ENCODE data around the gene SLC41A3.
"Not testable (repeated sequence)": the region's sequence is repeated elsewhere in the genome, so short reads cannot be mapped to it uniquely, and the experiment has no call there.

Gene SLC41A3

DNA sequence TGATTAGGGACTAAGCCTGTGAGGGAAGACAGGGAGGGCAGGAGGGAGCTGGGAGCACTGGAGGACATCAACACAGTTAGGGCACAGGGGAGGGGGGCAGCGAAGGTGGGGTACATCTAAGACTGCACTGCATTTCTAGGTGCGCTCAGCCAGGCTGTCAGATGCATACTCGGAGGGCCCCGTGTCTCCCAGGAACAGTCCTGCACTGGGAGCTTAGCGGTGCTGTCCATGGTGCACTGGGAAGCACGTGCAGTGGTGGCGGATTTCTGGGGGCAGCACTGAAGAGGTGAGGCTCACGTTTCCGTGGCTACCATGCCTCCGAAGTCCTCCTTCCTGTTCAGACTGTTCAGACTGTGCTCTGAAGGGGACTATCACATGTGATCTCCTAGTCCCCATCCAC, 60.5 kb downstream of the SLC41A3 start:
- no peak for DNase-seq

DNA sequence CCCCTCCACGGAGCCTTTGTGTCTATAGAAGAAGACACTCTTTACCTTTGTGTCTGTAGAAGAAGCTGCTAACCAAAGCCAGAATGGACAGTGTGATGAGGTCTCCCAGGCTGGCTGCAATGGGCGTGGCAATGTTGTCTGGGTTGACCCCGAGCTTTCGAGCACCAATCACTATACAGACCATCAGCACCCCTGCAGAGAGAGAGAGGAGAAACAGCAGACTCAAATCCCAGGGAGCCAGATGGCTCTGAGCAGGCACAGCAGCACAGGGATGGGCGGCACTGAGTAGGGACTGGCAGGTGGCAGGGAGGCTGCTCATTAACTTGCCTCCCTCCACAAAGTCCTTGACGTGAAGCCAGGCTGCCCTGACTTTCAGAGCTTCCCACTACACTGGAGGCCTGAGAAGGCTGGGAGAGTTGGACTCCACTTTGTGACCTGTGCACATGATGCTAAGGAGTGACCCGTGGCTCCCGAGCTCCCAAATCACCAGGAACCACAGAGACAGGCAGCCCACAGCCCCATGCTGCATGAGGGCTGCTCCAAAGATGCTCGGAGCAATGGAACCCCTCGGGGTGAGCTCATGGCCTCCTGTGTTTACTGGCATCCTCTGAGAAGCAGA, 61.1 kb downstream of the SLC41A3 start:
- no peak for DNase-seq

DNA sequence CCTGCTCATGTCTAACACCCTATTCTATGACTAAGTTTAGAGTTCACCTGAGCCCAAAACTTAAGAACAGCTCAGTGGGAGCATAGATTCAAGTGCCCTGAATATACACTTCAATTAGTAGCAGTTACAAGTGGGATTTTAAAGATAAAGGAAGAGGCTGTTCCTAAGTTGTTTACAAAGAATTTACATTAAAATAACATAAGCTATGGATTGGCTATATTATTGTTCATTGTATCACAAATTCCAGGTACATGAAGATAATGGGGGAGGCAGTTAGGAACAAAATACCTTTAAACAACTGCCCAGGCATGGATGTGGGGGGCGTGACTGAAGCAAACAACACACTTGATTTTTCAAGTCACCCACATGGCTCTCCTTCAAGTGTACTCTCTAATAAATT, 62.2 kb downstream of the SLC41A3 start:
- DNase-seq: no peak

DNA sequence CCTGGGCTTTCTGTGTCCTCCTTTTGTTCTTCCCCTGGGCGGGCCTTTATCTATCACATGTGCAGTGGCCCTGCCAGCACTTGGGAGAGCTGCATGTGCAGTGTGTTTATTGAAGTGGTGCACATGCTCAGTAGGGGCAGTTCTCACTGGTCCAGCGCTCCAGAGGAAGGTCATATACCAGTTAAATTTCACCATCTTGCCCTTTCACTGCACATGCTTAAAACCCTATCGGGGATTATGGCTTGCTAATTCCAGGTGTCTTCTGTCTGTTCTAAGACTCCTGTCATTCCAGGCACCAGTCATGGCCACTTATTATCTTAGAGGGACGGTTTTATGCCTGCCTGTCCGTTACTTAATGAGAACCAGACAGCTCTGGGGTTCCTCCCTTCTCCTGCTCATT, 62.7 kb downstream of the SLC41A3 start:
- no peak for DNase-seq

DNA sequence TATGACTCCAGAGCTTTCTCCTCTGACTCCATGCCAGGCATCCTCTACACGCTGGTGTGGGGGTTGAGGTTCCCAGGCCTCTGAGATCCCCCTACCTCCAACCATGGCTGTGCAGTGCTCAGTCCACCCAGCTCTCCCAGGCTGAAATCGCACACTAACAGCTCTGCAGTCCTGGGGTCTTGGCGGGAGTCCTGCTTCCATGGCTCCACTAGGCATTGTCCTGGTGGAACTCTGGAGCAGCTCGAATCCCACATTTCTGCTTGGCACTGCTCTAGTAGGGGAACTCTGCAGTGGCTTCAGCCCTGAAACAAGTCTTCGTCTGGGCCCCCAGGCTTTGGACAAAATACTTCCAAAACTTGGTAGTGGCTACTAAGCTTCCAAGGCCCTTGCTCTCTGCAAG, 64.2 kb downstream of the SLC41A3 start:
- DNase-seq: no peak

DNA sequence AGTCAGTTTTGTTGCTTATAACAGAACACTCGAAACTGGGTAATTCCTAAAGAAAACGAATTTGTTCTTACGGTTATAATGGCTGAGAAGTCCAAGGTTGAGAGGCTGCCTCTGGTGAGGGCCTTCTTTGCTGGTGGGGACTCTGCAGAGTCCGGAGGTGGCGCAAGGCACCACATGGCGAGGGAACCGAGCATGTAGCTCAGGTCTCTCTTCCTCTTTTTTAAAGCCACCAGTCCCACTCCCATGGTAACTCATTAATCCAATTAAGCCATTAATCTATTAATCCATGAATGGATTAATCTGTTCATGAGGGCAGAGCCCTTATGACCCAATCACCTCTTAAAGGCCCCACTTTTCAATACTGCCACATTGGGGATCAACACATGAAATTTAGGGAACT, 64.9 kb downstream of the SLC41A3 start:
- DNase-seq: no peak

DNA sequence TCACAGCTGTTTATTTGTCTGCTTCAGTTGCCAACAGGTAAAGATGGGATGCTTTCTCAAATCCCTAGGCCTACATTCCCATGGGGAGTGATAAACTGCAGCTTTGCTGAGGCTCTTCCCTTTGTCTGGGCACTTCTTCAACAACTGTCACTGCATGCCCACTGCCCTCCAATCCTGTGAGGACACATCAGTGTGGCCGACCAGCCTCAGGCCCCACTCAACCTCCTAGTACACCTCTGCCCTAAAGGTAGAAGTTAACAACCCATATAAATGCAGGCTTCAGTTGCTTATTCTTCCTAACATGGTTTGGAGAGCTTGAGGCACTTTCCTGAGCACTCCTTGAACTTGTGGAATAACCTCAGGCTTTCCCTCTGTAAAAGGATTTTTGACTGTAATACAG, 65.4 kb downstream of the SLC41A3 start:
- DNase-seq: no peak

DNA sequence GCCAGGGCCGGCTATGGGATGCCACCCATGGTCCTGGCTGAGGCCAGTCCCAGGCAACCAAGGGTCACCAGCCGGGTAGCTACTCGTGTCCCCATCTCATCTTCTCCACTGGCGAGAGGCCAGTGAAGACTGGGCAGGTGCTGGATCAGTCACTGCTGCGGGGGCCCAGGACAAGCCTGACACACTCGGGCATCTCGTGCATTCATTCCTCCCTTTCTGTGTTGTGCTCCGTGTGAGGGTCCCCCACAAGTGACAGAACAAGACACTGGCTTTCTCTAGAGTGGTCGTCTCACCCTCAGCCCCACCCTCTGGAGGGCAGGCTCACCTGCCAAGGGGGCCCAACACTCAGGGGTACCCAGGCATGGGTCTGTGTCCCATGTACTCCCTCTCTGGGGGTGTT, 66.6 kb downstream of the SLC41A3 start:
- no peak for DNase-seq

DNA sequence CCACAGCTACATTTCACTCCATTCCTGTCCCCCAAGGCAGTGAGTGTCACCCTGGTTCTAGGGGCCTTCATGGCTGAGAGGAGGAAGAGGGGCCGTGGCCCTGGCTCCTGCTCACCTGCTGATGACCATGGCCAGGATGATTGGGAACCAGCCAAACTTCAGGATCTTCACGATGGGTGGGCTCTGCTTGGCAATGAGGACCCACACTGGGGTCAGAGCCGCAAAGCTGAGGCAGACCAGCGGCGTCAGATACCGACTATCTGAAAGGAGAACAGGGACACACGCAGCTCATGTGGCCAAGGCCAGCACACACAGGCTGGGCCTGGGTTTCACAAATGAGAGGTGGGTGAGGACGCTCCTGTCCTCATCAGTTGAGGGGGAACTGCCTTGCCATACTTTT, 67.3 kb downstream of the SLC41A3 start:
- no peak for DNase-seq

DNA sequence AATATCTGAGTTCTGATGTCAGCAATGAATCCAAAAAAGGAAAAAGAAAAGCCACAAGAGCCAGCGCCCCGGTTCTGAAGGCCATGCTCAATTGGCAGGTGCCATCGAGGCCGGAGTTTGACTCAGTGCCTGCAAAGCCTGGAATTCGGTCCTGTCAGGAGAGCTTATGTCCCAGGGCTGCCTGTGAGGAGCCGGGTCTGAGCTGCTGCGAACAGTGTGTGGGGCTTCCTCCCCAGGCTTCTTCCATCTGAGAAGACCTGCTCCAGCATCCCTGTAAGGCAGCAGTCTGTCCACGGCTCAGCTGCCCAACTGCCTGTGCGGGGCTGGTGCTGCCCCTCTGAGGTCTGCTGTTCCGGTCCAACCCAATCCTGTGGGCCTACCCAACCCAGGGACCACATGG, 68.8 kb downstream of the SLC41A3 start:
- DNase-seq: no peak

DNA sequence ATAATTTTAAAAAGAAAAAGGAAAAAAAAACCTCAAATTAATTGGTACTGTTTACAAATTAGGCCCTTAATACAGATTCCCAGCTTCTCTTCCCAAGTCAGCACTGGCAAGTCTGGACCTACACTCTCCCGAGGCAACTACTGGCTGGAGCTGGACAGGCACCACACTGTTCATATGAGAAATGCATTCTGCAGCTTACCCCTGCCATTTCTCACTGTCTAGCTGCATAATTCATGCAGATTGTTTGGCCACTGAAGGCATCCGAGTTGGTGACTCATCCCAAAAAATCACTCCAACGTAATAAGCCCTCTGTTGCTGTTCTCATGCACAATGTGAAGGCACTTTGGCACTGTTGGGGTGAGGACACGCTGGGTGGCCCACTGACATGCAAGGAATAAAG, 69.7 kb downstream of the SLC41A3 start:
- no peak for DNase-seq

DNA sequence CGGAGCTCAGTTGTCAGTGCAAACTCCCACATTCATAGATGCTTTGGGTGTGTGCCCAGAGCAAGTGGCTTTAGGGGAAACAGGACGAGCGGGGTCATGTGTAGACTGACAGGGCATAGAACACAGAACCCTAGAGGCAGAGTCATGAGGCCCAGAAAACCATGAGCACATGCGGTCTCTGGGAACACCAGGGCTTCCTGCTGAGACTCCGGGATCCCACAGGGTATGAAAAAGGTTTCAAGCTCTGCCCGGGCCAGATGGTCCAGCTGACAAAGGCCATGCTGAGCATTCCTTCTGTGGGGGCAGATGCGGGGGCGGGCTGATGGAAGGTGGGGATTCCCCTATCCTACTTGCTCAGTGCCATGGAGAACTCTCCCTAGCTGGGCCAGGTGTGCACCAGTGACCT, 70.2 kb downstream of the SLC41A3 start:
- DNase-seq: no peak

DNA sequence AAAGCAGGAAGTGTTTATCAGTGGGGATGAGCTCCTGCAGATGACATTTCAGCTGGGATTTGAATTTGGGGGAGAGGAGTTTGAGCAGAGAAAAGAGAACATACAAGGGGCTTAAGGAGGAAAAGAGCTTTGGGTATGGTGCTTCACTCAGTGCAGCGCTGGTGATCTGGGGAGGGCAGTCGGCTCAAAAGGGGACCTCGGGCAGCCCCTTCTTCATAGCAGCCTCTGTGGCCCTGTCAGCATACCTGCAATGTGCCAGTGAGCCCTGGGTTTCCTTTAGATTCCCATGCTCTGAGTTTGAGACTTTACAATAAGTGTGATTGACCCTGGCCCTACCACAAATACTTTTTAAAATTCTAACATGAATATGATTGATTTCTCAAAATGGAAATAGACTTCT, 74.7 kb downstream of the SLC41A3 start:
- DNase-seq: no peak

DNA sequence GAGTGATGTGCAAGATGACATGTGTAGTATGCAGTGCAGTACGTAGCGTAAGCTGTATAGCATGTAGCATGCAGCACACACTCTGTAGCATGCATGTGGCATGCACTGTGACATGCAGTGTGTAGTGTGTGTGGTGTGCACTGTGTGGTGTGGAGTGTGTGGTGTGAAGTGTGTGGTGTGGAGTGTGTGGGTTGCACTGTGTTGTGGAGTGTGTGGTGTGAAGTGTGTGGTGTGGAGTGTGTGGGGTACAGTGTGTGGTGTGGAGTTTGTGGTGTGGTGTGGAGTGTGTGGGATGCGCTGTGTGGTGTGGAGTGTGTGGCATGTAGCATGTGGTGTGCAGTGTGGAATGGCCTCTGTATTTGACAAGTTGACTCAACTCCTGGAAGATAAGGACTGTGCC, 75.7 kb downstream of the SLC41A3 start:
- no peak for DNase-seq

DNA sequence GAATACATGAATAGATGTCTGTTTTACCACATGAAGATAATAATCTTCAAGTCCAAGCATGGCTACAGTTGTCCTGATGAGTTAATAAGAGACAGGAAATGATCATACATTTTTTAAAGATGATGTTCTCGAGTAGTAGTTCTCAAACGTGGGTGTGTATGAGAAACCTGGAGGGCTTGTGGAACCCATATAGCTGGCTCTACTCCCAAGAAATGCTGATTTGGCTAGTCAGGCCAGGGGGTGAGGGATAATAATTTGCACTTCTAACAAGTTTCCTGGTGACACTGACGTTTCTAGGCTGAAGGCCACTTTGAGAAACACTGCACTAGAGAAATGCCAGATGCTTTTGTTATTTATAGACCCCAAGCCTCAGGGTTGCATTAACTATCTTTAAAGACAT, 78.0 kb downstream of the SLC41A3 start:
- DNase-seq: no peak

DNA sequence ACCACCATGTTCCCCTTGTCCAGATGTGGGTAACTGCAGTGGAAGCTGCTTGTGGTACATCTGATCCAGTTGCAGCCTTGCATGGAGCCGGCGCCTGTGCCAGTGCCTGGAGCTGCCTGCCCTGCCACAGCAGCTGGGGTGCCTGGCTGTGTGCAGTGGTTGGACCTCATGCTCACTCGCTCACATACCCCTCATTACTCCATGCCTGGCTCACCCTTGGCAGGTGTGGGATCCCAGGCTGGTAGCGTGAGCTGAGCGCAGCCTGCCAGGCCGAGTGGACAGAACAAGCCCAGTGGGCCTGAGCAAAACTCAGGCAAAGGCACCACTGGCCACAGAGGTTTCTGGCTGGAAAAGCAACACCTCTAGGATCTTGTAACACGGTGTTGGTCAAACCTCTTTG, 79.2 kb downstream of the SLC41A3 start:
- no peak for DNase-seq

DNA sequence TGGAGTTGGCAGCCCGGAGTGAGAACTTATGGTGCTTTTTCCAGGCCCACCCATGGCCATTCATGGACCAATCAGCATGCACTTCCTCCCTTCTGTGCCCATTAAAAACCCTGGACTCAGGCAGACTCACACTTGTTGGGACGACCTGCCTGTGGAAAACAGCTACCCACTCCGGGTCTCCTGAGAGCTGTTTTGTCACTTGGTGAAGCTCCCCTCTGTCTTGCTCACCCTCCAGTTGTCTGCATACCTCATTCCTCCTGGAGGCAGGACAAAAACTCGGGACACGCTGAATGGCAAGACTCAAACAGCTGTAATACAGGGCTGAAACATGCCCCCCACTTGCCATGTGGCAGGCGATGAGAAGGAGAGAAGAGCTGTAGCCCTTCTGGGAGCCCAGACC, 79.7 kb downstream of the SLC41A3 start:
- DNase-seq: no peak

DNA sequence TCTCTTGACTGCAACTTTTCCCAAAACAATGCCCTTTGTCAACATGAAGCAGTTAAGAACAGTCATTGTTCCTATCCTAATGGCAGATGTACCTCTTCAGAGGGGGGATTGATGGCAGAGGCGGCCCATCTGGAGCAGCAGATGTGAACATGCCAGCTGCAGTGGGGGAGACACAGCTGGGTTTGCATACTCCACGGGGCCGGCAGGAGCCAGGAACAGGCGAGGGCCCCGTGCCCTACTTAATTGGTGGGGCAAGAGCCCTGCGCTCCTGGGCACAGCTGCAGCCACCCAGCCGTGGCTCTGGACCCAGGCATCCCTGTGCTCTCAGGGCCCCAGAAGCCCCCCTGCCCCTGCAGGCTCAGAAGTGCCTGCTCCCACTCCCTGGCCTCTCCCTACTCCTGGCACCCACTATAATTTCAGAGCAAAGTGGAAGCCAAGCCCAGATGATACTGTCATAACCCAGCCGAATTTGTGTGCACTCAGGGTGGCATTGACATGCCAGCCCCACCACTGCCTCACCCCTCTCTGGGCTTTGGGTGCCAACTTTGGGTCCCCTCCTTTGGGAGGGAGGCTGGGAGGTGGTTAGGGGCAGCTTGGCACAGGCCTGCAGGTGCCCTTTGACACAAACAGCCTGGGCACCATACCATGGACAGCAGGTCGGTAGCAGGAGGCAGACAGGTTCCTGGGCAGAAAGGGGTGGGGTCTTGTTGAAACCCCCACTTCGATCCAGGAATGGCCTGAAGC, 80.3 kb downstream of the SLC41A3 start:
- no peak for DNase-seq

DNA sequence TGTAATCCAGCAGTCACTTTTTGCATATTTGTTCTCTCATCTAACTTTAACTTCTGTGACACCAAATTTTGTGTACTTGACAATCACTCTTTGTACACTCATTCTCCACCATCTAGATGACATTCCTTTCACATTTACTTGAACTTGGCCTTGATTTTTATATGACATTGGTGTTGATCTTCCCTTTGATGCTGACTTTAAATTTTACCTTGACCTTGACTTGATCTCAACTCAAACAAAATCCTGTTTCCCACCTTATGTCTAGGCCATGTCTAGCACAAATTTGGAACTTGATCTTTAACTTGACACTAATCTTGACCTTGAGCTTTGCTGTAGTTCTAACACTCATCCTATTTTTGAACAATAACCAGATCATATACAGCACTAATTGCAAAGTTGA, 81.7 kb downstream of the SLC41A3 start:
- no peak for DNase-seq

DNA sequence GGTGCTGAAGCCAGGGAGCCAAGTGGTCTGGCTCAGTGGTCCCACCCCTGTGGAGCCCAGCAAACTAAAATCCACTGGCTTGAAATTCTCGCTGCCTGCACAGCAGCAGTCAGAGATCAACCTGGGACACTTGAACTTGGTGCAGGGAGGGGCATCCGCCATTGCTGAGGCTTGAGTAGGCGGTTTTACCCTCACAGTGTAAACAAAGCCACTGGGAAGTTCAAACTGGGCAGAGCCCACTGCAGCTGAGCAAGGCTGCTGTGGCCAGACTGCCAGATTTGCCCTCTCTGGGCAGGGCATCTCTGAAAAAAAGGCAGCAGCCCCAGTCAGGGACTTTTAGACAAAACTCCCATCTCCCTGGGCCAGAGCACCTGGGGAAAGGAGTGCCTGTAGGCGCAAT, 87.2 kb downstream of the SLC41A3 start:
- not testable (repeated sequence) for DNase-seq

DNA sequence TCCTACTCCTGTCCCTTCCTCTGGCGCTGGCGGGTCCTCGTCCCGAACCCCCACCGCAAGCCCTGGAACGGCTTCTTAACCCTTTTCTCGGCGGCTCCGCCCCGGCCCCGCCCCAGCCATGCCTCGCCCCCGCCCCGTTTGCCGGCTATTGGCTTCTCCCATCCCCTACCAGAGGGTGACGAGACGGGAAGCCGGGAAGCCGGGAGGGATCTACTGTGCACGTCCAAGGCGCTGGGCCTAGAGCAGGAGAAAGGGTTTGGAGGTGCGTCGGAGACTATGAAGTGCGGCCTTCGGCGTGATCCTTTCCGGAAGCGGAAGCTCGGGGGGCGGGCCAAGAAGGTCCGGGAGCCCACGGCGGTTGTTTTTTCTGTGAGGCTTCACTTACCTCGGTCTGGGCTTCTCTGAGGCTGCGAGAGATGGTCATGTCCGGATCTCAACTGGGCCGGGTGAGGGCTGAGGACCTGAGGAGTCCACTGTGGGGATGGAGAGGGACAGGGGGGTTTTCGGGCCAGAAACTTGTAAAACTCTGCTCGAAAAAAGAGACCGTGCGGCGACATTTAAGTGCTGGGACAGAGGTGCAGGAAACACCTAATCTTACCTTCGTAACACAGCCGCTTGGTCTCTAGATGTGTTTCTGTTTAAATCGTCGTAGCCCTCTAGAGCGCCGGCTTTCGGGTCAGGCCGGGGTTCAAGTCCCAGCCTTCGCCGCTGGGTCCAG, 93.5 kb downstream of the SLC41A3 start:
- DNase-seq: peak; percentile 67

DNA sequence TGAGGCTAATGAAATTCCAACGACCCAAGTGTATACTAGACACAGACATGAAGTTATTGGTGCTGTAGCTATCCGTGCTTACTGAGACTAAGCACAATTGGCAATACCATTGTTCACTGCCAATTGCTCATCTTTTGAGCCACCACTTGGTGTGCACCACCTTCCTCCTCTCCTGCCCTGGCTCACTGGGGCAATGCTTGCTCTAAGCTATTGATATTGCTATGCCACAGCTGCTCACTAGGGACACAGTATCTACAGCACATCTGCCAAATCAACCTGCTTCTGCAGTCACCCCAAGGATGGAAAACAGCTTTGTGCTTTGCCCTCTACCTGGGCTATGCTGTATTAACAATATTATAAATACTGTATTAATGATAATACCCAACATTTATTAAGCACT, 99.0 kb downstream of the SLC41A3 start:
- not testable (repeated sequence) for DNase-seq

DNA sequence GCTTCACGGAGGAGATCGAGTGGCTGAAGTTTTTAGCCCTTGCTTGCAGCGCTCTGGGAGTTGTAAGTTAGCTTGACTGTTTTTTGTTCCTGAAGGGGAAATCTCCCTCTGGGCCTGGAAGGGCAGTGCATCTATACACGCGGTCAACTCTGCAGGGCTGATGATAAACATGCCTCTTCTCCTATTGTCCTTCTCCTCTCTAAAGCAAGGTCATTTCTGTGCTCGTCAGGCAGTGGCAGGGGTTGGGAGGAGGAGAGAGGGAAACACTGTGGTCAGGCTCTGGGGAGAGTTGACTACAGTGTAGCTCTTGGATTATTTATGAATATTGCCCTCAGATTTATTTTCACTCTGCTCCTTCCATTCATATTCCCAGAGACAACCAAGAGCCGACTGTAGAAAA, 106.8 kb downstream of the SLC41A3 start:
- DNase-seq: not testable (repeated sequence)

DNA sequence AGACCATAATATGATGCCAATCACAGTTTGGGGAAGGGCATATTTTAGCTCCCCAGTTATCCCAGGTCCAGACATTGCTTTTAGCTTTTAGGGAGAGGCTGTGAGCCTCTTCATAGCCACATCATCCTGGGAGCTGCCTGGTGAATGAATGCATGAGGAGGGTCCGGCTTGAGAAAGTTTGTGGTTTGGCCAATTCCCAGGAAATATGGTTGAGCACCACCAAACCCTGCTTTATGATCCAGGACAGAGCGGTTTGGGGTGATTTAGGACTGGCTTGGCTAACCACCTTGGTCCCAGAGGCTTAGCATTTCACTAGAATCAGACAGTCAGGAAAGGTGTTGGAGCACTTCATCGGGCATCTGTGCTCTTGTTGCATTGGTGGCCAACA, 107.9 kb downstream of the SLC41A3 start:
- DNase-seq: not testable (repeated sequence)
